Right lobe of liver (tissue), 4 donors: Measurements from ENCODE around the gene HPSE2.

Experiments
- POLR2A ChIP-seq: fragments of 450-650 bp; IDR thresholded peaks from one replicate; pipeline ENCODE4 v1.6.1; 2017; ENCODE audit warnings: antibody characterized with exemption, mild to moderate bottlenecking
- TF ChIP-seq, protein P1 (sequence below), 4 donors: fragments of 200-600 bp in 3 of 4; fragments of 450-650 bp in 1 of 4; IDR thresholded peaks; one replicate each; pipeline versions ENCODE4 v1.5.1 to v1.8.0; 2016 to 2022; ENCODE audit warnings: antibody characterized with exemption in 4 of 4, mild to moderate bottlenecking in 2 of 4
- donor health status: DM: no; HTN: no; CAD: no.
- donor health status: DM: no; HTN: no; CAD: no.
- donor health status: DM: no; HTN: yes; CAD: no.

DNA sequence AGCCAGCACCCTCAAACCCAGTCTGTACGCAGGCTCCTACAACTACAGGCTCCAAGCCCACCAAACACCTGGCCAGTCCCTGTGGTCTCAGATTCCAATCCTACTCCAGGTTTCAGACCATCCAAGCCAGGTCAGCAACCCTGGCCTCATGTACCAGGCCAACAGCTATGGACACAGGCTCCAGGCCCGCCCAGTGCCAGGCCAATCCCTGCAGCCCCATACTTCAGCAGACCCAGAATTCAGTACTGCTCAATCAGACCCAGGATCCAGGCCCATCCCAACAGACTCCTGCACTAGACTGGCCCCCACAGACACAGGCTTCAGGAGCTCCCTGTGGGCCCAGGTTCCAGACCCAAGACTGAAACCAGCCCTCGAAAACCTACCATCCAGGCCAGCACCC lies 32.3 kb downstream of the HPSE2 start:
- TF ChIP-seq, protein P1, sequence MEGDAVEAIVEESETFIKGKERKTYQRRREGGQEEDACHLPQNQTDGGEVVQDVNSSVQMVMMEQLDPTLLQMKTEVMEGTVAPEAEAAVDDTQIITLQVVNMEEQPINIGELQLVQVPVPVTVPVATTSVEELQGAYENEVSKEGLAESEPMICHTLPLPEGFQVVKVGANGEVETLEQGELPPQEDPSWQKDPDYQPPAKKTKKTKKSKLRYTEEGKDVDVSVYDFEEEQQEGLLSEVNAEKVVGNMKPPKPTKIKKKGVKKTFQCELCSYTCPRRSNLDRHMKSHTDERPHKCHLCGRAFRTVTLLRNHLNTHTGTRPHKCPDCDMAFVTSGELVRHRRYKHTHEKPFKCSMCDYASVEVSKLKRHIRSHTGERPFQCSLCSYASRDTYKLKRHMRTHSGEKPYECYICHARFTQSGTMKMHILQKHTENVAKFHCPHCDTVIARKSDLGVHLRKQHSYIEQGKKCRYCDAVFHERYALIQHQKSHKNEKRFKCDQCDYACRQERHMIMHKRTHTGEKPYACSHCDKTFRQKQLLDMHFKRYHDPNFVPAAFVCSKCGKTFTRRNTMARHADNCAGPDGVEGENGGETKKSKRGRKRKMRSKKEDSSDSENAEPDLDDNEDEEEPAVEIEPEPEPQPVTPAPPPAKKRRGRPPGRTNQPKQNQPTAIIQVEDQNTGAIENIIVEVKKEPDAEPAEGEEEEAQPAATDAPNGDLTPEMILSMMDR (IDR thresholded peaks at IDR 0.05) = no peak
- TF ChIP-seq POLR2A = no peak
